ENCODE measurements around the gene MED23. TPM values are rescaled to one million over a fixed set of nuclear protein-coding genes. Genes with fewer than 3 reads are reported as not detected.
A peak's percentile ranks its signal among the peaks of the same experiment; 100 is the strongest.

Gene MED23
- total RNA-seq, 2 experiments from 2014 or later = 30.2 to 34.2 TPM

- ChIA-PET POLR2A (no interaction called here), CTCF (ENCODE audit: unreplicated experiment) (no interaction called here)
- TF ChIP-seq EZH2phosphoT487 (IDR thresholded peaks at IDR 0.05; ENCODE audit: borderline replicate concordance, low read depth, low read length) = no peak
- peak; percentile 62 for TF ChIP-seq CTCF (conservative IDR thresholded peaks at IDR 0.05; ENCODE audit: low read length)
- H4K20me1 ChIP-seq (ENCODE audit: insufficient read depth, low read length) = no peaks in the 10 kb centered on the region
- H3K9me2 ChIP-seq (ENCODE audit: insufficient read depth, low read length) = no peaks in the 10 kb centered on the region
- H3K36me3 ChIP-seq (ENCODE audit: insufficient read depth, low read length) = peaks cover 93% of the 10 kb centered on the region
- no peaks in the 10 kb centered on the region for H3K4me1 ChIP-seq (ENCODE audit: insufficient read depth, low read length, poor library complexity, severe bottlenecking)
- BruUV-seq (replicated peaks) = no TSS peak
- H3K27ac ChIP-seq (ENCODE audit: low read depth, low read length, poor library complexity, severe bottlenecking) = no peak overlapping the region
- intact Hi-C loops (cut with micrococcal nuclease; ENCODE audit: unreplicated experiment) = no loop called here
- H3K79me2 ChIP-seq (ENCODE audit: insufficient read depth, low read depth, low read length) = no peaks in the 10 kb centered on the region
- no peak overlapping the region for H3K4me3 ChIP-seq (ENCODE audit: low read depth, low read length, poor library complexity, severe bottlenecking)
- no peak overlapping the region for H3K4me2 ChIP-seq (ENCODE audit: low read length)
- peak; percentile 13 for DNase-seq (ENCODE audit: low spot score)
- H2AFZ ChIP-seq (ENCODE audit: low read length) = no peak overlapping the region
- H3K9me3 ChIP-seq (ENCODE audit: low read length) = no peaks in the 10 kb centered on the region
These were observed 30.6 kb downstream of the MED23 start for GRCh38 chr6:131597446-131597845.

- BruUV-seq (replicated peaks) = no TSS peak
- CTCF ChIA-PET (ENCODE audit: unreplicated experiment) = no interaction called here
These were observed 34.0 kb downstream of the MED23 start for GRCh38 chr6:131594074-131594473.

More at GRCh38 chr6:131594074-131594473, 34.0 kb downstream of the MED23 start:
- Histone ChIP-seq H3K4me3 (ENCODE audit: low read depth, low read length, poor library complexity, severe bottlenecking) (no peak overlapping the region), H3K9me2 (ENCODE audit: insufficient read depth, low read length) (no peaks in the 10 kb centered on the region), H3K9me3 (ENCODE audit: low read length) (no peaks in the 10 kb centered on the region), H3K27ac (ENCODE audit: low read depth, low read length, poor library complexity, severe bottlenecking) (no peak overlapping the region), H2AFZ (ENCODE audit: low read length) (no peak overlapping the region), H4K20me1 (ENCODE audit: insufficient read depth, low read length) (no peaks in the 10 kb centered on the region), H3K4me2 (ENCODE audit: low read length) (no peak overlapping the region), H3K4me1 (ENCODE audit: insufficient read depth, low read length, poor library complexity, severe bottlenecking) (no peaks in the 10 kb centered on the region), H3K36me3 (ENCODE audit: insufficient read depth, low read length) (peaks cover 94% of the 10 kb centered on the region), H3K79me2 (ENCODE audit: insufficient read depth, low read depth, low read length) (no peaks in the 10 kb centered on the region)
- TF ChIP-seq EZH2phosphoT487 (IDR thresholded peaks at IDR 0.05; ENCODE audit: borderline replicate concordance, low read depth, low read length) (no peak), CTCF (conservative IDR thresholded peaks at IDR 0.05; ENCODE audit: low read length) (no peak)
- DNase-seq (ENCODE audit: low spot score) = no peak
- POLR2A ChIA-PET = interaction anchor here (0.5 to 0.6 kb wide), 2 partner anchors 294 to 489 kb away, joined by 3 to 4 read pairs; no protein-coding TSS in a partner anchor
- intact Hi-C loops (cut with micrococcal nuclease; ENCODE audit: unreplicated experiment) = no loop called here
